Body of pancreas (tissue), 4 donors: ENCODE measurements around the gene SMIM15.

Experiments used
- POLR2A ChIP-seq, 3 donors: fragments of 450-650 bp; IDR thresholded peaks; one replicate each; pipeline ENCODE4 v1.6.1; 2016; ENCODE audit warnings: antibody characterized with exemption in 3 of 3, mild to moderate bottlenecking in 2 of 3
- TF ChIP-seq, protein P1 (sequence below), 7 experiments: fragments of 450-650 bp in 4 of 7; fragments of 200-600 bp in 3 of 7; sonication (generic) in 3 of 7; IDR thresholded peaks; one replicate each; pipeline ENCODE4 v1.5.1; 2016 to 2019; ENCODE audit warnings: antibody characterized with exemption in 7 of 7

GRCh38 chr5:61151893-61152292 is 10.4 kb downstream of the SMIM15 start:
- TF ChIP-seq, protein P1, sequence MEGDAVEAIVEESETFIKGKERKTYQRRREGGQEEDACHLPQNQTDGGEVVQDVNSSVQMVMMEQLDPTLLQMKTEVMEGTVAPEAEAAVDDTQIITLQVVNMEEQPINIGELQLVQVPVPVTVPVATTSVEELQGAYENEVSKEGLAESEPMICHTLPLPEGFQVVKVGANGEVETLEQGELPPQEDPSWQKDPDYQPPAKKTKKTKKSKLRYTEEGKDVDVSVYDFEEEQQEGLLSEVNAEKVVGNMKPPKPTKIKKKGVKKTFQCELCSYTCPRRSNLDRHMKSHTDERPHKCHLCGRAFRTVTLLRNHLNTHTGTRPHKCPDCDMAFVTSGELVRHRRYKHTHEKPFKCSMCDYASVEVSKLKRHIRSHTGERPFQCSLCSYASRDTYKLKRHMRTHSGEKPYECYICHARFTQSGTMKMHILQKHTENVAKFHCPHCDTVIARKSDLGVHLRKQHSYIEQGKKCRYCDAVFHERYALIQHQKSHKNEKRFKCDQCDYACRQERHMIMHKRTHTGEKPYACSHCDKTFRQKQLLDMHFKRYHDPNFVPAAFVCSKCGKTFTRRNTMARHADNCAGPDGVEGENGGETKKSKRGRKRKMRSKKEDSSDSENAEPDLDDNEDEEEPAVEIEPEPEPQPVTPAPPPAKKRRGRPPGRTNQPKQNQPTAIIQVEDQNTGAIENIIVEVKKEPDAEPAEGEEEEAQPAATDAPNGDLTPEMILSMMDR (IDR thresholded peaks at IDR 0.05) = no peak
- no peak for TF ChIP-seq POLR2A (IDR thresholded peaks at IDR 0.05)
